Measurements from ENCODE around the gene SHISA7.
A peak's percentile ranks its signal among the peaks of the same experiment; 100 is the strongest.
"Not testable (repeated sequence)": the region's sequence is repeated elsewhere in the genome, so short reads cannot be mapped to it uniquely, and the experiment has no call there.

SHISA7 gene

GRCh38 chr19:55463583-55464031, 20.5 kb upstream of the SHISA7 start:
- DNase-seq (ENCODE audit: low spot score) = no peak

GRCh38 chr19:55462722-55463121, 19.6 kb upstream of the SHISA7 start:
- DNase-seq (ENCODE audit: low spot score) = no peak

- DNase-seq (ENCODE audit: low spot score) = peak; percentile 70
Measured at GRCh38 chr19:55461974-55462626, 19.0 kb upstream of the SHISA7 start.

GRCh38 chr19:55461259-55461973, 18.3 kb upstream of the SHISA7 start, which contains the start of gene ISOC2:
Gene ISOC2, minus strand, starts transcription at chr19:55461642. Its CDS starts 5,156 bp downstream, at chr19:55456486.
- DNase-seq (ENCODE audit: low spot score) = peak; percentile 100

- DNase-seq (ENCODE audit: low spot score) = peak; percentile 69
Measured at GRCh38 chr19:55460670-55461258, 17.7 kb upstream of the SHISA7 start.

- DNase-seq (ENCODE audit: low spot score) = no peak
Measured at GRCh38 chr19:55459950-55460657, 17.0 kb upstream of the SHISA7 start.

GRCh38 chr19:55459551-55459949, 16.4 kb upstream of the SHISA7 start:
- no peak for DNase-seq (ENCODE audit: low spot score)

- DNase-seq (ENCODE audit: low spot score) = no peak
Measured at GRCh38 chr19:55457683-55458457, 14.8 kb upstream of the SHISA7 start.

GRCh38 chr19:55456347-55456746, 13.2 kb upstream of the SHISA7 start:
- DNase-seq (ENCODE audit: low spot score) = no peak

GRCh38 chr19:55455576-55456235, 12.6 kb upstream of the SHISA7 start:
- no peak for DNase-seq (ENCODE audit: low spot score)

GRCh38 chr19:55454787-55455243, 11.7 kb upstream of the SHISA7 start:
- peak; percentile 80 for DNase-seq (ENCODE audit: low spot score)

- DNase-seq (ENCODE audit: low spot score) = no peak
Measured at GRCh38 chr19:55453511-55454260, 10.6 kb upstream of the SHISA7 start.

GRCh38 chr19:55452749-55453346, 9.7 kb upstream of the SHISA7 start:
- peak; percentile 76 for DNase-seq (ENCODE audit: low spot score)

GRCh38 chr19:55451965-55452748, 9.1 kb upstream of the SHISA7 start:
- DNase-seq (ENCODE audit: low spot score) = no peak

GRCh38 chr19:55451163-55451964, 8.3 kb upstream of the SHISA7 start:
- DNase-seq (ENCODE audit: low spot score) = no peak

GRCh38 chr19:55449469-55449868, 6.4 kb upstream of the SHISA7 start:
- DNase-seq (ENCODE audit: low spot score) = no peak

- not testable (repeated sequence) for DNase-seq (ENCODE audit: low spot score)
Measured at GRCh38 chr19:55448175-55448490, 5.0 kb upstream of the SHISA7 start.

GRCh38 chr19:55447421-55448174, 4.5 kb upstream of the SHISA7 start:
- peak; percentile 59 for DNase-seq (ENCODE audit: low spot score)

All from hepatic stellate cell (primary cell).